Stimulated activated CD4-positive, alpha-beta T cell treated with anti-CD3 and anti-CD28 coated beads, Interleukin-2, amount 100 ng/mL, for 4 hours (primary cell): ENCODE results near the gene WRNIP1.
A peak's percentile ranks its signal among the peaks of the same experiment; 100 is the strongest.

Experiments
- DNase-seq: peaks from one replicate; pipeline ENCODE4 v3.0.0-alpha.2; 2020; ENCODE audit warnings: low read depth

The WRNIP1 gene

GRCh38 chr6:2765166-2765895, at the start of gene WRNIP1:
TSS of gene WRNIP1 (plus strand) at chr6:2765393. CDS start at chr6:2765623, 230 bp downstream.
- peak; percentile 95 for DNase-seq

- no peak for DNase-seq
These were observed 49.5 kb upstream of the WRNIP1 start for GRCh38 chr6:2715737-2716136.

GRCh38 chr6:2716936-2717700, 48.1 kb upstream of the WRNIP1 start:
- no peak for DNase-seq

- no peak for DNase-seq
These were observed 46.7 kb upstream of the WRNIP1 start for GRCh38 chr6:2718334-2719092.

- no peak for DNase-seq
These were observed 46.1 kb upstream of the WRNIP1 start for GRCh38 chr6:2719093-2719455.

- DNase-seq, result no peak
These were observed 44.0 kb upstream of the WRNIP1 start for GRCh38 chr6:2721219-2721618.

- no peak for DNase-seq
These were observed 39.7 kb upstream of the WRNIP1 start for GRCh38 chr6:2725364-2725988.

GRCh38 chr6:2725999-2726567, 39.1 kb upstream of the WRNIP1 start:
- no peak for DNase-seq

GRCh38 chr6:2729921-2730320, 35.3 kb upstream of the WRNIP1 start:
- no peak for DNase-seq

- no peak for DNase-seq
These were observed 34.7 kb upstream of the WRNIP1 start for GRCh38 chr6:2730353-2731107.

- no peak for DNase-seq
These were observed 33.8 kb upstream of the WRNIP1 start for GRCh38 chr6:2731281-2731909.

GRCh38 chr6:2732503-2733089, 32.6 kb upstream of the WRNIP1 start:
- no peak for DNase-seq

- DNase-seq, result no peak
These were observed 31.9 kb upstream of the WRNIP1 start for GRCh38 chr6:2733324-2733723.

GRCh38 chr6:2733736-2734480, 31.3 kb upstream of the WRNIP1 start:
- no peak for DNase-seq

GRCh38 chr6:2734488-2735166, 30.6 kb upstream of the WRNIP1 start:
- DNase-seq, result no peak

- DNase-seq, result no peak
These were observed 27.3 kb upstream of the WRNIP1 start for GRCh38 chr6:2737885-2738284.

GRCh38 chr6:2738373-2738979, 26.7 kb upstream of the WRNIP1 start:
- peak; percentile 40 for DNase-seq

GRCh38 chr6:2739335-2739734, 25.9 kb upstream of the WRNIP1 start:
- DNase-seq, result no peak

GRCh38 chr6:2740581-2740980, 24.6 kb upstream of the WRNIP1 start:
- no peak for DNase-seq
